OCI-LY7 (cell line): ENCODE measurements around the gene RPRD1A. TPM values are rescaled to one million over a fixed set of nuclear protein-coding genes. Genes with fewer than 3 reads are reported as not detected.
A peak's percentile ranks its signal among the peaks of the same experiment; 100 is the strongest.

Experiments
- BruUV-seq: library from RNA; stranded (reverse); fragments of 400-500 nt; replicated peaks from 2 replicates; lab custom pipeline; 2021; lab: Mats Ljungman, UMichigan
- CTCF ChIA-PET: fragments of 300-600 bp; sonication (Branson Sonifier 250); formaldehyde crosslinking; loops from one replicate; lab custom pipeline; 2022; ENCODE audit warnings: antibody characterized with exemption; ENCODE audit not compliant: unreplicated experiment; lab: Charles Lee
- POLR2A ChIA-PET: fragments of 300-600 bp; sonication (Branson Sonifier 250); formaldehyde crosslinking; loops from one replicate; lab custom pipeline; 2022; ENCODE audit warnings: antibody characterized with exemption; lab: Charles Lee
- DNase-seq: peaks from one replicate; pipeline ENCODE4 v3.0.0-alpha.2; 2015; ENCODE audit warnings: low spot score
- H2AFZ ChIP-seq: fragments of 200-600 bp; sonication (generic), shearing (Covaris generic); 2 replicates; pipeline ENCODE4 v1.6.1; 2014; ENCODE audit warnings: mild to moderate bottlenecking, antibody characterized with exemption, low read length, moderate library complexity
- H3K27ac ChIP-seq: fragments of 200-600 bp; sonication (generic); 2 replicates; pipeline ENCODE4 v1.5.1; 2014; ENCODE audit warnings: mixed run types, low read depth, mild to moderate bottlenecking, moderate library complexity, low read length, inconsistent platforms; ENCODE audit not compliant: poor library complexity, severe bottlenecking
- H3K36me3 ChIP-seq: fragments of 200-600 bp; sonication (generic); 2 replicates; pipeline ENCODE4 v1.6.1; 2014; ENCODE audit warnings: mild to moderate bottlenecking, antibody characterized with exemption, low read length, moderate library complexity, mixed read lengths; ENCODE audit not compliant: insufficient read depth
- H3K4me1 ChIP-seq: fragments of 200-600 bp; sonication (generic); 2 replicates; pipeline ENCODE4 v1.5.1; 2014; ENCODE audit warnings: mild to moderate bottlenecking, low read length; ENCODE audit not compliant: insufficient read depth, poor library complexity, severe bottlenecking
- H3K4me2 ChIP-seq: fragments of 200-600 bp; sonication (generic); 2 replicates; pipeline ENCODE4 v1.6.1; 2014; ENCODE audit warnings: mild to moderate bottlenecking, low read length
- H3K4me3 ChIP-seq: fragments of 200-600 bp; sonication (generic); 2 replicates; pipeline ENCODE4 v1.5.1; 2014; ENCODE audit warnings: mild to moderate bottlenecking, low read depth, low read length; ENCODE audit not compliant: poor library complexity, severe bottlenecking
- H3K79me2 ChIP-seq: fragments of 200-600 bp; sonication (generic); 2 replicates; pipeline ENCODE4 v1.6.1; 2016; ENCODE audit warnings: low read depth, mild to moderate bottlenecking, low read length, moderate library complexity, mixed read lengths; ENCODE audit not compliant: insufficient read depth
- H3K9me2 ChIP-seq: fragments of 200-600 bp; sonication (generic); 2 replicates; pipeline ENCODE4 v1.6.1; 2016; ENCODE audit warnings: mild to moderate bottlenecking, low read length, mixed read lengths; ENCODE audit not compliant: insufficient read depth
- H3K9me3 ChIP-seq: fragments of 200-600 bp; sonication (generic); 2 replicates; pipeline ENCODE4 v1.6.1; 2014; ENCODE audit warnings: mild to moderate bottlenecking, mixed run types, low read length, mixed read lengths
- H4K20me1 ChIP-seq: fragments of 200-600 bp; sonication (generic); 2 replicates; pipeline ENCODE4 v1.6.1; 2014; ENCODE audit warnings: mild to moderate bottlenecking, antibody characterized with exemption, low read length, moderate library complexity, mixed read lengths; ENCODE audit not compliant: insufficient read depth
- CTCF ChIP-seq: fragments of 200-600 bp; sonication (generic); conservative IDR thresholded peaks from 2 replicates; pipeline ENCODE4 v1.5.1; 2014; ENCODE audit warnings: mild to moderate bottlenecking, antibody characterized with exemption, low read length, moderate library complexity, mixed read lengths
- EZH2phosphoT487 ChIP-seq: fragments of 200-600 bp; sonication (generic); IDR thresholded peaks from 2 replicates; pipeline ENCODE4 v1.6.1; 2018; ENCODE audit warnings: low read depth, borderline replicate concordance, mild to moderate bottlenecking, mixed run types, antibody characterized with exemption, low read length, moderate library complexity, mixed read lengths
- intact Hi-C: fragments of 100-400 bp; cut with micrococcal nuclease; formaldehyde crosslinking; loops from one replicate; pipeline ENCODE4 v1.10.0; 2022; ENCODE audit not compliant: unreplicated experiment
- total RNA-seq, 2 experiments: library from RNA; depleted of rRNA in 1 of 2; stranded (reverse); fragments of >200 nt in 1 of 2; shearing (Covaris generic) in 1 of 2; gene quantifications; 2 replicates each; pipeline ENCODE4 v1.2.3, GENCODE V29; 2014 to 2022

RPRD1A gene
- total RNA-seq, 2 experiments from 2014 or later = 37.9 to 45.4 TPM

DNA sequence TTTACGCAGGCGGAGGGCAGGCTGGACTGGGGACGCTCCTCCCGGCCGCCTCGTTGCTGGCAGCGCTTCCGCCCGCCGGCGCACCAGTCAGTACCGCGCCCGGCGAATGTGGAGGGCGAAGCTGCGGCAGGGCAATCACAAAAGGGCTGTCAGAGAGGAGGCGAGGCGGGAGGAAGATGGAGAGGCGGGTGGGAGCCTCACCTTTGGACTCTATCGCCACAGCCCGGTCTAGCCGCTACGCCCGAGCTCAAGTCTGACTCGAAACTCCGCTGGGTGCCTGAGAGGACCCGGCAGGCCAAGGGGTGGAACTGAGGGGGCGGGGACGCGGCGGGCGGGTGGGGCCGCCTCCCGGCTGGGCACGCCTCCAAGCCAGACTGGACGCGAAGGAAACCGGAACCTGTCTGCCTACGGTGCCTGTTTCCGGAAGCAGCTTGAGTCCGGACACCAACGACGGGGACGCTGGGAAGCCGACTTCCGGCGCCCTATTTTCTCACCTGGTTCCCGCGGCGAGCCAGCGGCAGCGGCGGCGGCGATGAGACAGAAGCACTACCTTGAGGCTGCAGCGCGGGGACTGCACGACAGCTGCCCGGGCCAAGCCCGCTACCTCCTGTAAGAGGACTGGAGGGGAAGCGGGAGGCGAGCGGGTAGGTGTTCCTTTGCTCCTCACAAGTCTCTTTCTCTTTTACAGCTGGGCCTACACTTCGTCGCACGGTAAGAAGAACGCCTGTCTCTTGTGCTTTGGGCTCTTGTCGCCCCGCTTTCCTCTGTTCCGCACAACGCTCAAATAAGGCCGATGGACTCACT is 95.0 kb downstream of the RPRD1A start, which contains the start of gene RMP24:
Gene RMP24 (plus strand): TSS at position 483 of the 804 bp plus-strand sequence.
- peak within 1 kb of the TSS; percentile 96 for H3K4me3 ChIP-seq
- peak; percentile 91 for DNase-seq
- no TSS peak for BruUV-seq
- H3K4me2 ChIP-seq = peak within 1 kb of the TSS; percentile 87
- TF ChIP-seq EZH2phosphoT487 = no peak
- no peak for TF ChIP-seq CTCF
- H2AFZ ChIP-seq = peak within 1 kb of the TSS; percentile 78
- H3K27ac ChIP-seq = peak within 1 kb of the TSS; percentile 68
- no peaks in the 10 kb centered on the region for H3K9me2 ChIP-seq
- intact Hi-C loops = loop anchor here (10.0 kb wide), 2 partner anchors 388 to 998 kb away; partner anchors contain the start of gene GALNT1
- peaks cover 24% of the 10 kb centered on the region for H3K36me3 ChIP-seq
- H3K79me2 ChIP-seq = peaks cover 13% of the 10 kb centered on the region; the same call in 1 of the 2 replicates
- POLR2A ChIA-PET = interaction anchor here (0.6 to 0.7 kb wide), 3 partner anchors 61 to 135 kb away, joined by 3 to 4 read pairs (median 4); no protein-coding TSS in a partner anchor
- H3K9me3 ChIP-seq = no peaks in the 10 kb centered on the region
- no peaks in the 10 kb centered on the region for H4K20me1 ChIP-seq
- H3K4me1 ChIP-seq = peaks cover 14% of the 10 kb centered on the region
- CTCF ChIA-PET = interaction anchor here (0.6 kb wide), 1 partner anchor 259 kb away, joined by 3 read pairs; no protein-coding TSS in a partner anchor

DNA sequence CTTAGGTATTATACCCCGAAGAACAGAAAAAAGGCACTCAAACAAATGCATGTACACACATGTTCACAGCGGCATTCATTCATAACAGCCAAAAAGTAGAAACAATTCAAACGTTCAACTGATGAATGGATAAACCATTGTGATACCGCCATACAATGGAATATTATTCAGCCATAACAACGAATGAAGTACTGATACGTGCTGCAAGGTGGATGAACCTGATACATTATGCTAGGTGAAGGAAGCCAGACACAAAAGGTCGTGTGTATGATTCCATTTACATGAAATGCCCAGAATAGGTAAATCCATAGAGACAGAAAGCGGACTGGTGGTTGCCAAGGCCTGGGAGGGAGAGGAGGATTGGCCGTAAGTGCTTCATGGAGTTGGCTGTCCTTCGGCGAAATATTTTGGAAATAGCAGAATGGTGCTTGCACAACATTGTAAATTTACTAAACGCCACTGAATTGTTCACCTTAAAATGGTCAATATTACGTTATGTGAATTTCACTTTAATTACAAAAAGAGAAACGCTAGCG is 95.6 kb downstream of the RPRD1A start:
- peak overlapping the region; percentile 78 for H2AFZ ChIP-seq
- no peaks in the 10 kb centered on the region for H3K9me3 ChIP-seq
- no peaks in the 10 kb centered on the region for H4K20me1 ChIP-seq
- ChIA-PET CTCF (interaction anchor here (0.6 kb wide), 1 partner anchor 258 kb away, joined by 3 read pairs; no protein-coding TSS in a partner anchor), POLR2A (interaction anchor here (0.6 to 0.7 kb wide), 3 partner anchors 62 to 135 kb away, joined by 3 to 4 read pairs (median 4); no protein-coding TSS in a partner anchor)
- peaks cover 14% of the 10 kb centered on the region for H3K4me1 ChIP-seq
- H3K36me3 ChIP-seq = peaks cover 20% of the 10 kb centered on the region
- peak overlapping the region; percentile 68 for H3K27ac ChIP-seq
- TSS peak; percentile 82 for BruUV-seq
- H3K9me2 ChIP-seq = no peaks in the 10 kb centered on the region
- DNase-seq = no peak
- H3K4me3 ChIP-seq = peak overlapping the region; percentile 96
- peaks cover 13% of the 10 kb centered on the region; the same call in 1 of the 2 replicates for H3K79me2 ChIP-seq
- no peak for TF ChIP-seq EZH2phosphoT487
- TF ChIP-seq CTCF = no peak
- H3K4me2 ChIP-seq = peak overlapping the region; percentile 87
- intact Hi-C loops = loop anchor here (10.0 kb wide), 2 partner anchors 387 to 997 kb away; partner anchors contain the start of gene GALNT1
